HG03457 (cell line): Measurements from ENCODE around the gene DCST2.
"Not testable (repeated sequence)": the region's sequence is repeated elsewhere in the genome, so short reads cannot be mapped to it uniquely, and the experiment has no call there.

Experiments
- ATAC-seq: cut with Tn5 transposase; IDR thresholded peaks from one replicate; pipeline ENCODE4 v1.9.1; 2021; ENCODE audit warnings: moderate number of reproducible peaks; ENCODE audit not compliant: unreplicated experiment

DCST2 gene

DNA sequence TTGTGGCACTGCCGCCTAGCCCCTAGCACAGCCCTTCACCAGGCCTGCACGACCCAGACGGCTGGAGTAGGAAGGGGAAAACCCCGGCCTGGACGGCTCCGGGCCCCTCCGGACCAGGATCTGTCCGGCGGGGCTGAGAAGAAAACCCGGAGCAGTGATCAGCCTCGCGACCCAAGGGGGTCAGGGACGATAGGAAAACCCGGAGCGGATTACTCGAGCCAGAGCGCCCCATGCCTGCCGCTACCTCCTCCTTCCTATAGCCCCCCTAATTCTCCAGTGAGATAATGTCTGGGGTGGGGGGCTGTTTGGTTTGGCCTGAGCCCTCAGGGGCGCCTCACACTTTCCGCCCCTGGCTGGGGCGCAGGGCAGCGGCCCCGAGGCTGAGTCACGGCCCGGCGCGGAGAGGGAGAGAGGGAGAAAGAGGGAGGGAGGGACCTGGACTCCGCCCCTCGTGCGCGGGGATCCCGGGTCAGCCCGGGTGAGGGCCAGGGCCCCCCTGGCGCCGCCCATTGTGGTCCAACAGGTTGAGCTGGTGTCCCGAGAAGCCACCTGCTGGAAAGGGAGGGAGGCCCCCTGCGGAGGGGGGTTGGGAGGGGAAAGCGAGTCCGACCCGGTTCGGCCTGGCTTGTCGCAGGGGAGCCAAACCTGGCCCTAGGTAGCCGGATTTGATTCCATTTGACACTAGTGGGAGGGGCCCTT, 32.7 kb downstream of the DCST2 start:
- ATAC-seq = no peak

DNA sequence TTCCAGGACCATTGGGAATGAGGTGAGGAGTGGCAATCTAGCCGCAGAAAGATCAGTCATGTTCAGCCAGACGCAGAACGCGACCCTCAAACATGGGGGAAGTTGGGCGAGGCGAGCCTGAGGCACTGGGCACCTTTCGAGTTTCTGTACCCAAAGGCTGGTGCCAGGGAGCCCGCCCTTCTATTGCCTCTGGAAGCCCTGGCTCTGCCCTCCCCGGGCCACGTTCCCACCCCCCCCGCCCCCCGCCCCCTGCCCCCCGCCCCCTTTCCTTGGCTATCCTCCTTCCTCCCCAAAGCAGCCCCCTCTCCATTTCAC, 33.2 kb downstream of the DCST2 start:
- ATAC-seq = no peak

DNA sequence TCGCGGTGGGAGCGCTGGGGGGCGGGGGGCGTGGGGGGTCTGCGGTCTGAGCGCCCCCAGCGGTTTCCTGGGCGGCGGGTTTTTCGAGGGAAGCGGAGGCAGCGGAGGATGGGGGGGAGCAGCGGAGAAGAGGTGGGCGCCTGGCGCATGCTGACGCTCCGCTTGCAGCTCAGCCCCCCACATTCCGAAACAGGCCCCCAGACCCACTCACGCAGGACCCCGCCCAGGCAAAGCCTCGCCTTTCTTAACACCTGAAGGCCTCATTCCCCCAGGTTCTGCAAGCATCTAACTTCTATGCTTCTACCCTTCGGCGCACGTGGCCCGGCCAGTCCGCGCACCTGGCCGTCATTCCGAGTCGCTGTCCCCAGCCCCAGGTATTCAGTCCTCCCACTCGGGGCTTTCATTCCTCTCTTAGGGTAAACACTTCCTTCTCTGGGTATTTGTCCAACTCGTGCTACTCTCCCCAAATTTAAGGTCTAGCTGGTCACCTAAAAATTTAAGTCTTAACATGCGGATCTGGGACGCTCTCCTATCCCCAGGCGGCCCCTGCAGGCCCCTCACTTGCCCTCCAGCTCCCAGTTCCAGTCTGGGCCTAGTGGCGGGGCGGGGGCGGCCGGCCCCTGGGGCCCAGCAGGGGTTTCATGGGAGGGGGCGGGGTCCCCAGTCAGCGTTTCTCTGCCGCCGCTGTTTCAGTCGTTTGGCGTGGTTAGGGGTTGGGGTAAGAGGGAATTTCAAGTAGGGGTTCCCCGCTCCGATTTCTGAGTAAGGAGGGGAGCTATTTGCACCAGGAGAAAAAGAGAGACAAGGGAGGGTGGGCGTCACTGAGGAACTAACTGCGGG, 33.8 kb downstream of the DCST2 start:
- ATAC-seq = no peak

DNA sequence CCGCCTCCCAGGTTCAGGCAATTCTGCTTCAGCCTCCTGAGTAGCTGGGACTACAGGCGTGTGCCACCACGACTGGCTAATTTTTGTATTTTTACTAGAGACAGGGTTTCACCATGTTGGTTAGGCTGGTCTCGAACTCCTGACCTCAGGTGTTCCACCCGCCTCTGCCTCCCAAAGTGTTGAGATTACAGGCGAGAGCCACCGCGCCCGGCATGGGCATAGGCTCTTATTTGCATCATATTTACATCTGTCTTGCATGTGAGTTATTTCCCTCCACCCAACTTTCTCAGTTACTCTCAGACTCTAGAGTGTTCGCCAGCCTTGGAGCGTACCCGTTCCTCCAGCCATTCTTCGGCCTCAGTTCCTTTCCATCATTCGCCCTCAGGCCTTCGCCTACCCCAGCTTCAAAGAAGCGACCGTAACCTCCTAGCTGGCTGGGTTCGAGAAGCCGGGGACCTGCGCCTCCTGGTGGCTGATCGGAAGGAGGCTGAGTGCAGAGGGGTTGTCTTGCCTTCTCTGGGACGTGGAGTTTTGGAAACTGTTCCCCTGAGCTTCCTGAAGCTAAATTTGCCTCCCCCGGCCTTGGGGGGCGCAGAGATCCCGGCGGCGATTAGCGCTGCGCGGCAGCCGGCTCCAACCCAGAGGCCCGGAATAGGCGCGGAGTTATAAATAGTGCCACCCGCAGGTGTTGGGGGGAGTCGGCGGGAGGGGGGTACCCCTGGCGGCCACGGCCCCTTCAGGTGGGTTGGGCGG, 34.6 kb downstream of the DCST2 start:
- no peak for ATAC-seq

DNA sequence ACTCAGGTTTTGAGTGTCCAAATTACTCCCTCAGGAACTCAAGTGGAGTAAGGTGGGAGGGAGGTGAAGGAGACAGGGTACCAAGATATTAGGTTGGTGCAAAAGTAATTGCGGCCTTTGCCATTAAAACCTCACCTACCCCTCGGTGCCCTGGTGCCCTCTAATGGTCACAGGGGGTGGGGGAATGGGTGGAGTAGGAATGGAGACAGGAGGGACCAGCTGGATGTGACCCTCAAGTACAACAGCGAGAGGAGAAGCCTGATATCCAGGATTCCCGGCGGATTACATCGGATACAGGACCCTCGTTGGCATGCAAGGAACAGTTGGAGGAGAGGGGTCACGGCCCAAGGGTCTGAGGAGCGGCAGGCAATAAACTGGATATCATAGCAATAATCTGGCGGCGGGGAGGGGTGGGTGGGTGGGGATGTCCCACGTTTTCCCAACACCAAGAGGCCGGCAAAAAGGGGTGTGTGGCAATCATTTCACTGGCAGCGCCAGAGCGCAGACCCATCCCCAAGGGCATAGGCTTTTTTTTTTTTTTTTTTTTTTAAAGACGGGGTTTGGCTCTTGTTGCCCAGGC, 35.3 kb downstream of the DCST2 start:
- no peak for ATAC-seq

DNA sequence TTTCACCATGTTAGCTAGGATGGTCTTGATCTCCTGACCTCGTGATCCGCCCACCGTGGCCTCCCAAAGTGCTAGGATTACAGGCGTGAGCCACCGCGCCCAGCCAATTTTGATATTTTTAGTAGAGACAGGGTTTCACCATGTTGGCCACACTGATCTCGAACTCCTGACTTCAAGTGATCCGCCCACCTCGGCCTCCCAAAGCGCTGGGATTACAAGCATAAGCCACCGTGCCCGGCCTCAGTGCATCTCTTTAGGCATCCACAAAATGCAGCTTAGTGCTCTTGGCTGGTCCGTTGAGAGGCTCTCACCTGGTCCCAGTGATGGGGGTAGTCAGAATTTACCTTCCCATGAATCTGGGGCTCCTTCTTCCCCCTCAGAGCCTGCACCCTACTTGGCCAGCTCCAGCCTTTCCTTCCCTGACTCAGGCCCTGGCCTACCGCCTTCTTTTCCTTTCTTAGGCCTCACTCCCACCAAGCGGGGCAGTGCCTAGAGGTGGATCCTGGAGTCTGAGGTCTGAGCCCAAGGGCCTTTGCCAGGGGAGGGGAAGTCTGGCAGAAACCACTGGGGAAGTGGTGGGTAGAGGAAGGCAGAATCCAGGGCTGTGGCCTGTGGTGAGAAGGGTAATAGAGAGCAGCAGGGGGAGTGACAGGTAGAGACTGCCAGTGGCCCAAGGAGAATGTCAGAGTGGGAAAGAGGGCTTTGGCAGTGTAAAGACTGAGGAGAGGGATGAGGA, 36.4 kb downstream of the DCST2 start:
- ATAC-seq = no peak

DNA sequence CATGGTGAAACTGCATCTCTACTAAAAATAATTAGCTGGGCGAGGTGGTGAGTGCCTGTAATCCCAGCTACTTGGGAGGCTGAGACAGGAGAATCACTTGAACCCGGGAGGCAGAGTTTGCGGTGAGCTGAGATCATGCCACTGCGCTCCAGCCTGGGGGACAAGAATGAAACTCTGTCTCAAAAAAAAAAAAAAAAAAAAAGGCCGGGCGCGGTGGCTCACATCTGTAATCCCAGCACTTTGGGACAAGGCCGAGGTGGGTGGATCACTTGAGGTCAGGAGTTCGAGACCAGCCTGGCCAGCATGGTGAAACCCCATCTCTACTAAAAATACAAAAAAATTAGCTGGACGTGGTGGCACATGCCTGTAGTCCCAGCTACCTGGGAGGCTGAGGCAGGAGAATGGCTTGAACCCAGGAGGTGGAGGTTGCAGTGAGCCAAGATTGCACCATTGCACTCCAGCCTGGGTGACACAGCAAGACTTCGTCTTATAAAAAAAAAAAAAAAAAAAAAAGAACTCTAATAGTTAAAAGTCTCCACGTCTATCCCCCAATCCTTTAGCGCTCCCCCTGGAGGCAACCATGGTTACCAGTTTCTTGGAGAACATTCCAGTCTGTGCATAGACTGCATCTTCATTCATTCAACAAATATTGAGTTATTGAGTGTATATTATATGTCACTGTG, 38.1 kb downstream of the DCST2 start:
- ATAC-seq = not testable (repeated sequence)

DNA sequence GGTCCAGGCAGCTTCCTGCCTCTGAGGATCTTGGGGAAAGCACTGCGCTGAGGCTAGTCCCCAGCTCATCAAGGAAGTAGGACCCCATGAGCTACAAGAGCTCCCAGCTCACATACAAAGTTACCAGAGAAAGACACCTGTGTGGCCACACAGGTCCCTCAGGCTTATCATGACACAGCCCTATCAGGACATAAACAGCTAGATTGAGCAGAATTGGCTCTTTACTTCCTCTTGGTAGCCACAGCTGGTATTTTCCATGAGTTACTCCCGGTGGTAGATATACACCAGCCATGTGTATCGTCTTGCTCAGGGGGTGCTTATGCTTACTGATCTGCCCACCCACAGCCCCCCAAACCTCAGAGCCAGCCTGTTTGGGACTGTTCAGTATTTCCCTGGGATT, 39.0 kb downstream of the DCST2 start:
- no peak for ATAC-seq

DNA sequence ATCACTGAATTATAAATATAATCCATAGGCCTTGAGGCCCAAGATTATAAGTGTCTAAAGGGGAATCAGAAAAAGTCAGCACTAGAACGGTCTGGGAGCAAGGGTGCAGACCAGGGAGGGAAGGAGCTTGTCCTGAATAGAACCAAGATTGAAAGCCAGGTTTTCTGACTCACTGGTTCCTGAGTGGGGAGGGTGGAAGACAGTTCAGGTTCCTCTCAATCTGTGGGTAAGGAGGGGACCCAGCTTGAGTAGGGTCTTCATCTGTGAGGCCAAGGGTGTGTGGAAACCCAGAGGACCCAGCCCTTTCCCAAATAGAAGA, 39.4 kb downstream of the DCST2 start:
- ATAC-seq = no peak

DNA sequence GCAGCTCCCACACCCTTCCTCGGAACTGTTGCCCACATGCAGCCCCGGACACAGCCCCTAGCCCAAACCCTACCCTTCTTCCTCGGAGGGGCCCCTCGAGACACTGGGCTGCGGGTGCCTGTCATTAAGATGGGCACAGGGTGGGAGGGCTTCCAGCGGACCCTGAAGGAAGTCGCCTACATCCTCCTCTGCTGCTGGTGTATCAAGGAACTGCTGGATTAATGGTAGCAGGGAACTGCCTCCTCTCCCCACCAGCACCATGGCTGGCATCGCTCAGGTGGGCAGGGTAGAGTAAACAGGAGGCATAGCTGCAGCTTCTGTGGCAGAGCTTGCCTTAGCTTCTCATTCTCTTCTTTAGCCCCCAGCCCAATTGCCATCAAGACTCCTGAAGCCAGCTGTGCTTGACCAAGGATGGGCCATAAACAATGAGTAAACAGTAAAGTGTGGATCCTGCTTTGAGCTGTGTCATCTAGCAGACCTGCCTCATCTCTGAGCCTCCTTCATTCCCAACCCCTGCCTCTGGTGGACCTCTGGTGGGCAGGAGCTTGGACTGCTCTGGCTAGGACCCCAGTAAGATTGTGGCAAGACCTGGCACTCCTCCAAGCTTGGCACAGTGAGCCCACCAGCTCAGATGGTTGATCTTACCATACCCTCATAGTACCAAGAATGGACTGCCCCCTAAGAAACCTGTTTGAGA, 39.9 kb downstream of the DCST2 start, which contains the start of gene LENEP:
Gene LENEP, plus strand, starts transcription at position 15 of the 697 bp plus-strand sequence. Its CDS starts 22 bp downstream, at position 37.
- no peak for ATAC-seq

DNA sequence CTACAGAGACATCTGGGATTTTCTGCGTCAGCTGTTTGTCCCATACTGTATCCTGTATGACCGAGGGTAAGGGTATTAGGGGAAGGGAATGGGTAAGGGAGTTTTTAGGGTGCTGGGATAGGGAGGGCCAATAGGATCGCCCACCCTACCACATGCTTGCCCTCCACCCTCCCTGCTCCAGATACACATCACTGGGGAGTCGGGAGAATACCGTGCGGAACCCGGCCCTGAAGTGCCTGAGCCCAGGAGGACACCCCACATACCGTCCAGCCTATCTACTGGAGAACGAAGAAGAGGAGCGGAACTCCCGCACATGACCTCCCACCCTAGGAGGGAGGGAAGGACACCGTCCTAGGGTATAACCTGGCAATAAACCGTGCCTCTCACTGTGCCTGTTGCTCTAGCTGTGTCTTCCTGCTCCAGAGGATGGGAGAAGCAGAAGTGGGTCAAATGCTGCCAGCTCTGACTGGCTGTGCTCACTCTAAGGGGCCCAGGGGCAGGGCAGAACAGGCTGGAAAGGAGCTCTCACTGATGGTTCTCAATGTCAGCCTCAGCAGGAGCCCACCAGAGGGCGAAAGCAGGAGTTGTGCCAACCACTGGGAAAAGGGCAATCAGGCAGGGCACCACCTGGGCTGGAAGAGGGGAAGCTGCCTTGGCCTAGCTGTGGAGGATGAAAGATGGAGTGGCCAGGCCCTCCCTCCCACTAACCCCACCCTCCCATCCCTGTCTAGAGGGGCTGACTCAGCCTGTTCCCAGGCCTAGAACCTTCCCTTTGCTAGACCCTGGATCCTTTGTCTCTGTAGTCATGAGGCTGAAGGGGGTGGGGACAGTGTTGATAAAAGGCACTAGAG, 40.6 kb downstream of the DCST2 start:
- ATAC-seq = no peak

DNA sequence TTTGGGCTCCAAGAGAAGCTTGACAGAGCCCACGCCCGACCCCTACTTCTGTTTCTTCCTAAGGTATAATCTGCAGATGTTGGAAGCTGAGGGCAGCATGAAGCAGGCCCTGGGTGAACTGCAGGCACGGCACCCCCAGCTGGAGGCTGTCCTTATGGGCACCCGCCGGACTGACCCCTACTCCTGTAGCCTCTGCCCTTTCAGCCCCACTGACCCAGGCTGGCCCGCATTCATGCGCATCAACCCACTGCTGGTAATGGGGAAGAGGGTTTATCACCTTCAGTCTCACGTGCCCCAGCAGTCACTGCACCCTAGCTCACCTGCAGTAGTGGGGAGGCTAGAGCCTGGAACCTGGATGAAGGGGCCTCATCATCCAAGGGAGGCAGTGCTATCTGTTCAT, 43.3 kb downstream of the DCST2 start:
- ATAC-seq = no peak

DNA sequence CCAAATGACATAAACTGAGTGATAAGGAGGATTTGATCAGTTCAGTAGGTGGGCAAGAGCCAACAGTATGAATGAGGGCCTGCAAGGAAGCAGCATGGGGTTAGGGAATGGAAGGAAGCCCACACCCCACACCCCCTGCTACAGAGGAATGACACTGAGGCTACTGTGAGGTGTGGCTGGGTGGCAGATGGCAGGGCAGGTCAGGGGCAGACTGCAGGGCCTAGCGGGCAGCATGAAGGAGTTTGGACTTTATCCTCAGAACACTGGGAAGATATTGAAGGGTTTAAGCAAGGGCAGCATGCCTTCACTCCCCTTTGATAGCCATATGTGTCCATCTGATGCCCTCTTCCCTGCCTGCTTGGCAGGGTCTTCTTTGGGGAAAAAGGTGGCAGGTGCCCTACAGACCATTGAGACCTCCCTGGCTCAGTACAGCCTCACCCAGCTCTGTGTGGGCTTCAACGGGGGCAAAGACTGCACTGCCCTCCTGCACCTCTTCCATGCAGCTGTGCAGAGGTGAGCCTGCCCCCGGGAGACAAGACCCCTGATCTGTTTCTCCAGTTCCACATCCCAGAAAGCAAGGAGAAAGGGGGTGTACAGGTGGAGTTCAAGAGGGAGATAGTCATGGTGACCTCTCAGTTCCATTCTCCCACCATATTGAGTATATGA, 44.3 kb downstream of the DCST2 start:
- ATAC-seq = no peak

DNA sequence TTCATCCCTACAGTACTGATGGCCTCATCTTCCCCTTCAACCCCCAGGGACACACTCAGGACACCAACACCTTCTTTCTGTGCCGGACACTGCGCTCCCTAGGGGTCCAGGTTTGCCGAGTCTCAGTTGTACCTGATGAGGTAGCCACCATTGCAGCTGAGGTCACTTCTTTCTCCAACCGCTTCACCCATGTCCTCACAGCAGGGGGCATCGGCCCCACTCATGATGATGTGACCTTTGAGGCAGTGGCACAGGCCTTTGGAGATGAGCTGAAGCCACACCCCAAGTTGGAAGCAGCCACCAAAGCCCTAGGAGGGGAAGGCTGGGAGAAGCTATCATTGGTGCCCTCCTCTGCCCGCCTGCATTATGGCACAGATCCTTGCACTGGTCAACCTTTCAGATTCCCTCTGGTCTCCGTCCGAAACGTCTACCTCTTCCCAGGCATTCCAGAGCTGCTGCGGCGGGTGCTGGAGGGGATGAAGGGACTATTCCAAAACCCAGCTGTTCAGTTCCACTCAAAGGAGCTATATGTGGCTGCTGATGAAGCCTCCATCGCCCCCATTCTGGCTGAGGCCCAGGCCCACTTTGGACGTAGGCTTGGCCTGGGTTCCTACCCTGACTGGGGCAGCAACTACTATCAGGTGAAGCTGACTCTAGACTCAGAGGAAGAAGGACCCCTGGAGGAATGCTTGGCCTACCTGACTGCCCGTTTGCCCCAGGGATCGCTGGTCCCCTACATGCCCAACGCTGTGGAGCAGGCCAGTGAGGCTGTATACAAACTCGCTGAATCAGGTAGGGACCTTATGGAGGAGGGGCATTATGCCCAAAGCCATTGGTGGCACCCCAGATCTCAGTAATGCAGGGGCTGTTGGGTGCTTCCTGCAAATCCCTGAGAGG, 45.3 kb downstream of the DCST2 start:
- ATAC-seq = no peak

DNA sequence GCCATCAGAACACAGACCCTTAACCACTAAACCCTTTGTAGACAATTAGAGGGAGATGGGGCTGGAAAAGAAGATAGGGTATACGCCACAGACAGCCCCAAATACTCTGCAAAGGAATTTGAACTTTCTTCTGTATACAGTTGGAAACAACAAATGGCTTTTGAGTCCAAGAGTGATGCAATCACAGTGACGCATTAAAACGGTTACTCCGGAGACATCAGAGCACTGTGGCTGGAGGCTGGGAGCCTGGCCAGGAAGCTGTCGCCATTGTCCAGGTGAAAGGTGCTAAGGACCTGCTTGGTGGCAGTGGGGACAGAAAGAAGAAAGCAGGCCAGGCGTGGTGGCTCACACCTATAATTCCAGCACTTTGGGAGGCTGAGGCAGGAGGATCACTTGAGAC, 46.3 kb downstream of the DCST2 start:
- no peak for ATAC-seq

DNA sequence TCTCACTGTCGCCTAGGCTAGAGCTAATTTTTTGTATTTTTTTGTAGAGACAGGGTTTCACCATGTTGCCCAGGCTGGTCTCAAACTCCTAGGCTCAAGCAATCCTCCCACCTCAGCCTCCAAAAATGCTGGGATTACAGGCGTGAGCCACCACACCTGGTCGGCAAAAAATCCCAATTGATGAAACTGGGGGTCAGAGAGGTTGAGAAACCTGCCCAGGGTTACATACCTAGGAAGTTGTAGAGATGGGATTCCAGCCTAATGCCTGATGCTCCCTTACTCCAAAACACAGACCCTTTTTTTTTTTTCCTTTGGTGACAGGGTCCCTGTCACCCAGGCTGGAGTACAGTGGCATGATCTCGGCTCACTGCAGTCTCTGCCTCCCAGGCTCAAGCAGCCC, 46.8 kb downstream of the DCST2 start:
- ATAC-seq = not testable (repeated sequence)

DNA sequence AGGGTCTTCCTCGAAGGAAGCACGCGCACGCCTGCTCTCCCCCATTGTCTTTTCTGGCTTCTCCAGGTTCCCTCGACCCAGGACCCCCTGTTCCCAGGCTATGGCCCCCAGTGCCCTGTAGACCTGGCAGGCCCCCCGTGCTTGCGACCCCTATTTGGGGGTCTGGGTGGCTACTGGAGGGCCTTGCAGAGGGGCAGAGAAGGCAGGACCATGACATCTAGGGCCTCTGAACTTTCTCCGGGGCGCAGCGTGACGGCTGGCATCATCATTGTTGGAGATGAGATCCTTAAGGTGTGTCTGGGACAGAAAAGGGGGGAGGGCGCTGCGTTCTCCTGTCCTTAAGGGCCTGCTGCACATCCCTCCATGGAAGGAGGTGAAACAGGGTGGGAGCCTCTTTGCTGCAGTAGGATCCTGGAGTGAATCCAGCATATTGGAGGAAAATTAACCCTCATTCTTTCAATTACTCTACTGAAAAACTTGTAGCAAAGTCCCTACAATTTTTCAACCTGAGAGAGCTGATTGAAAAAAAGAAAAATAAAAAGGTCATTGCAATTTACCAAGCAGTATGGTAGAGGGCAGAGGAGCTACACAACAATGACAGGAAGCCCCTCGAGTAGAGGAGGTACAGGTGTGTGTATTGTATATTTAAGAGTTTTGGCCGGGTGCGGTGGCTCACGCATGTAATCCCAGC, 49.7 kb downstream of the DCST2 start:
- ATAC-seq = no peak
